HG02610 (cell line): ENCODE measurements around the gene RAD51B.

ENCODE experiments used
- ATAC-seq: cut with Tn5 transposase; IDR thresholded peaks from one replicate; pipeline ENCODE4 v1.9.1; 2021; ENCODE audit warnings: mild to moderate bottlenecking, moderate library complexity; ENCODE audit not compliant: unreplicated experiment

The RAD51B gene

GRCh38 chr14:68492381-68493151 lies 673.0 kb downstream of the RAD51B start:
- ATAC-seq, result no peak

- ATAC-seq, result no peak
Observed at GRCh38 chr14:68493152-68493911, 673.8 kb downstream of the RAD51B start.

- peak; percentile 85 for ATAC-seq
Observed at GRCh38 chr14:68495101-68496039, 675.8 kb downstream of the RAD51B start.

- ATAC-seq, result no peak
Observed at GRCh38 chr14:68497011-68497410, 677.4 kb downstream of the RAD51B start.

- ATAC-seq, result no peak
Observed at GRCh38 chr14:68499451-68499850, 679.9 kb downstream of the RAD51B start.

GRCh38 chr14:68501171-68501570 lies 681.6 kb downstream of the RAD51B start:
- ATAC-seq, result no peak

GRCh38 chr14:68501614-68502052 lies 682.1 kb downstream of the RAD51B start:
- ATAC-seq, result no peak

- no peak for ATAC-seq
Observed at GRCh38 chr14:68502230-68502629, 682.7 kb downstream of the RAD51B start.

GRCh38 chr14:68503186-68503825 lies 683.7 kb downstream of the RAD51B start:
- ATAC-seq, result no peak

GRCh38 chr14:68504861-68505260 lies 685.3 kb downstream of the RAD51B start:
- no peak for ATAC-seq

GRCh38 chr14:68506021-68506644 lies 686.6 kb downstream of the RAD51B start:
- ATAC-seq, result no peak

- ATAC-seq, result peak; percentile 59
Observed at GRCh38 chr14:68506645-68507419, 687.3 kb downstream of the RAD51B start.

- no peak for ATAC-seq
Observed at GRCh38 chr14:68507544-68508081, 688.0 kb downstream of the RAD51B start.

- ATAC-seq, result no peak
Observed at GRCh38 chr14:68508581-68508980, 689.0 kb downstream of the RAD51B start.

- ATAC-seq, result no peak
Observed at GRCh38 chr14:68509188-68509983, 689.8 kb downstream of the RAD51B start.

- ATAC-seq, result no peak
Observed at GRCh38 chr14:68510201-68511128, 690.9 kb downstream of the RAD51B start.
